Left lobe of liver (tissue), 2 donors: Measurements from ENCODE around the gene MADD. TPM values are rescaled to one million over a fixed set of nuclear protein-coding genes. Genes with fewer than 3 reads are reported as not detected.
"Not testable (repeated sequence)": the region's sequence is repeated elsewhere in the genome, so short reads cannot be mapped to it uniquely, and the experiment has no call there.

Experiments used
- ATAC-seq: fragments of 200-7000 bp; cut with Tn5 transposase; one replicate; pipeline ENCODE4 v1.9.1; 2020; ENCODE audit warnings: mild to moderate bottlenecking, moderate library complexity
- DNase-seq: peaks from one replicate; pipeline ENCODE4 v3.0.0-alpha.2; 2020; ENCODE audit warnings: low spot score
- total RNA-seq: library from RNA; stranded (reverse); gene quantifications from one replicate; pipeline ENCODE4 v1.2.1, GENCODE V29; 2021
- donor health status: DM: no; HTN: no; CAD: no; lungs with moderate emphysema.
- donor health status: DM: no; HTN: yes; CAD: no.

The MADD gene
- total RNA-seq, 1 donor from 2014 or later: 24.4 TPM

DNA sequence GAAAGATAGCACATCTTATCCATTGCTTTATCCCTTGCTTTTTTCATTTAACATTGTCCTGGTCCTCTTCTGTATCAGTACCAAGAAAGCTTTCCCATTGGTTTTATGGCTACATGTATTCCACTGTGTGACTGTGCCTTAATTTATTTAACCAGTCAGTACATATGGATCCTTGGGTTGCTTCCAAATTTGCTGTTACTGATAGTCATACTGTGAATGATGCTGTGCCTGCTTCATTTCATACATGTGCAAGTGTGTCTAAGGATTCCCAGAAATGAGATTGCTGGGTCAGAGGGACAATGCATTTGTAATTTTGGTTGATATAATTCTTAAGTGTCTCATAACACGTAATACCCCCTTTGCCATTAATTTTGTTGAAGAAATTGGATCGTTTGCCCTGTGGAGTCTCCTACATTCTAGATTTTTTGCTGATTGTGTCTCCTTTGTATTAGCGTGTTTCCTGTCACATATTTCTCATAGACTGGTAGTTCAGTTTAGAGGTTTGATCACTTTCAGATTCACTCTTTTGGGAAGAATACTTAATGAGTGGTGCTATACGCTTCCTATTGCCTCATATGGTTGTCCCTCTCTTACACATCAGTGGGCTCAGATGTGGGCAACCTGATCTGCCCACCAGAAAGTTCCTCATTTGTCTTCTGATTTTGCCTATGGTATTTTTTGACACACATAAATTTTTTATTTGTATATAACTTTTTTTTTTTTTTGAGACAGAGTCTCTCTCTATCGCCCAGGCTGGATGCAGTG is 47.3 kb downstream of the MADD start:
- ATAC-seq (no peak), DNase-seq (no peak)

DNA sequence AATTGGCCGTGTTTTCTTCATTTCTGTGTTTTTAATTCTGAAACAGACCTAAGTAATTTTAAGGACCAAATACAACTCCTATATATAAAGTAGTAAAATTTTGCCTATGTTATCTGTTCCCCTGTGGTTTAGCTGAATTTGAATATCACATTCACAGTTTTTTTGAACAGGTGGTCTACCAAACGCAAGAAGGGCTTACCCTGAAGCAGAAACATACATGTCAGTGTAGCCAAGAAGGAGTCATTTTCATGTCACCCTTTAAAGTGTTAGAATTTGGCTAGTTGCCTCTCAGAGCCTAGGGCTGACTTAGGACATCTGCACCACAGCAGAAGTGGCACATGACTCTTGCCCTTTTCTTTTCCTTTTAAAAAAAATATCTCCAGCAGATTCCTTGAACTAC is 48.2 kb downstream of the MADD start:
- DNase-seq (no peak), ATAC-seq (no peak)

DNA sequence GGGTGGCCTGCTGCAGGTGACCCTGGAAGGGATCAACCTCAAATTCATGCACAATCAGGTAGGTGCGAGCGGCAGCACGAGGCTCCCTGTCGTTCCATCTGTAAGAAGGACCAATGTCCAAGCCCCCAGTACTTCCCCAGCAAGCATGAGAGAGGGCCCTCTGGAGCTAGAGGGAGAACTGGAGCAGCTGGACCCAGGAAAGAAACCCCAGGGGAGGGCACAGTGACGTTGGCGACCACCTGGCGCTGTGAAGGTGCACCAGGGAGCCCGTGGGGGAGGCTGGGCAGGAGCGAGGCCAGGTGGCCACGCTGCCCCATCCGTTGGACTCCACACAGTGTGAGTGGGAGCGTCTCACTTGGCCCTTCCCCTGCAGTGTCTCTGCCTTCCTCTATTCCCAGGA is 54.6 kb downstream of the MADD start:
- no peak for ATAC-seq
- DNase-seq: no peak

DNA sequence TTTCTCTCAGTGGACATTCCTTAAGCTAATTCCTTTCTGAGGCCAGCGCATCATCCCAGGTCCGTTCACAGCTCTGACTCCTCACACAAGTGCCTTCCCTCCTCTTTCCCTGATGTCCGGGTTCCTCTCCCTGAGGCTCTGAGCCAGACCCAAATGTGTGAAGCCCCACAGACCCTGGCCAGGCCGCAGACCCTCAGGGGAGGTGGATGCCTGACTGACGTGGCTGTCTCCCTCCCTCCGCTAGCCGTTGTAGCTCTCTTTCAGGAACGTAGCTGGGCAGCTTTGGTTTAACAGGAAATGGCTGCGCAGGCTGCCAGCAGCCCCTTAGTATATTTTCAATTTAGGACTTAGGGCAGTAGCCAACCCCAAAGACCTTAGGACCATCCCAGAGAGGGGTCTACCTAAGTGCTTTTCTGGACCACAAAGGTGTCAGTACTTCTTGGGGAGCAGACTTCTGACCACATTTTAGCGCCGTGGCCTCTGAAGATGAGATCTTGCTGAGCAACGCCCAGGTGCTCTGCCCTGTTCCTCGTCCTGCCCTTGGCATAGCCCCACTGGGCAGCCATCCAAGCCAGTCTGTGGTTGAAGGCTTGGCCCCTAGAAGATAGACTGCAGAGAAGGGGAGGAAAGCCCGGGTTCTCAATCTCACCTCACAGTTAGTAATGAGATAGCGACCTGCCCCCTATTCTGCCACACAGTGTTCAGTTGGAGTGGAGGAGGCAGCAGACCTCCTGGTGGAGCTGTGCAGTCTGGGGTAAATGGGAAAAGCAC is 55.5 kb downstream of the MADD start:
- no peak for ATAC-seq
- no peak for DNase-seq

DNA sequence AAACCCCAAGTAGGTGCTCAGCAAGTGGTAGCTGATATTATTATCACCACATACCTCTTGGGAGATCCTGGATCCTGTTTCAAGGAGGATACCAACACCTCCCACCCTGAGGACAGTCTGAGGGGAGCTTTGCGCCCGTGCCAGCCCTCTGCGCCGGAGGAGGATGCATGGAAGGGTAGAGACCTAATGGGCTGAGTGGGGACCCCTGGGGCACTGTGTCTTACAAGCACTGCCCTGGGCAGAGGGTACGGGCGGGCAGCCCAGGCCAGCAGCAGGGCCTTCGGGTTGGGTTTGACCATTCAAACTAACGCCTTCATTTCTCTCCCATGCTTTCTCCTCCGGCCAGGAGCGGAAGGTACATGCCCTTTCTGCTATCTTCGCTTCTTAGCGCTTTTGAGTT is 56.3 kb downstream of the MADD start:
- no peak for ATAC-seq
- DNase-seq: no peak

DNA sequence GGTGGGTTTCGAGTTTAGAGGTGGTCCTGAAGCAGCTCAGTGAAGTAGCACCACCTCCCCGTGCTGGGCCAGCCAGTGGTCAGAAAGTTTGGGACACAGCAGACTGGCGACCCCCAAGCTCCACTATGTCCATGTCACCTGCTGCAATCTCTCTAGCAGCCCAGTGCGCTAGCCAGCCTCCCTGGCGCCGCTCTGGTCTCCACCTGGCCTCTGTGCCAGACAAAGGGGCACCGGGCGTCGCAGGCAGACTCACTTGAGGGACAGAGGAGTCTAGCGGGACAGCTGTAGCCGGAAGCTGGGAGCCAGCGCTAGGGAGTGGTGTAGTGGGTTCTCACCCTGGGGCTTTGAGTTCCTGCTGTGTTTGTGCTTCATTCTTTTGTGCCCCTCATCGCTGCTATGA is 57.1 kb downstream of the MADD start:
- ATAC-seq (no peak), DNase-seq (no peak)

DNA sequence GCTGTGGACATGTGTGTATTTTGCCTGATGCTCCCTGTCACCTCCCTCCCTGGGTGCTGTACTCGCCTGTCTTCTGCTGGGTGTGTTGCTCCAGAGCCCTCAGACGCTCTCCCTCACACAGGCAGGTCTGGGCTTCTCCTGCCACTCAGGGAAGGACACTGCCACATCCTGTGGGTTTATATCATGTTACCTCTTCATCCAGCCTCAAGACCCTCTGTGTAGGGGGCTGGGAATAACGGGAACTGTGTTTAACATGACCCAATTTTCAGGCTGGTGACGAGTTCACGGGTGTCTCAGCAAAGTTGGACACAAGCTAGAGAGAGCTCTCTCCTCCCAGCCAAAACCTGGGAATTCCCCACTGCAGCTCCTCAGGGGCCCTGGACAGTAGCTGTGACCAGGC is 58.0 kb downstream of the MADD start:
- DNase-seq: no peak
- no peak for ATAC-seq

DNA sequence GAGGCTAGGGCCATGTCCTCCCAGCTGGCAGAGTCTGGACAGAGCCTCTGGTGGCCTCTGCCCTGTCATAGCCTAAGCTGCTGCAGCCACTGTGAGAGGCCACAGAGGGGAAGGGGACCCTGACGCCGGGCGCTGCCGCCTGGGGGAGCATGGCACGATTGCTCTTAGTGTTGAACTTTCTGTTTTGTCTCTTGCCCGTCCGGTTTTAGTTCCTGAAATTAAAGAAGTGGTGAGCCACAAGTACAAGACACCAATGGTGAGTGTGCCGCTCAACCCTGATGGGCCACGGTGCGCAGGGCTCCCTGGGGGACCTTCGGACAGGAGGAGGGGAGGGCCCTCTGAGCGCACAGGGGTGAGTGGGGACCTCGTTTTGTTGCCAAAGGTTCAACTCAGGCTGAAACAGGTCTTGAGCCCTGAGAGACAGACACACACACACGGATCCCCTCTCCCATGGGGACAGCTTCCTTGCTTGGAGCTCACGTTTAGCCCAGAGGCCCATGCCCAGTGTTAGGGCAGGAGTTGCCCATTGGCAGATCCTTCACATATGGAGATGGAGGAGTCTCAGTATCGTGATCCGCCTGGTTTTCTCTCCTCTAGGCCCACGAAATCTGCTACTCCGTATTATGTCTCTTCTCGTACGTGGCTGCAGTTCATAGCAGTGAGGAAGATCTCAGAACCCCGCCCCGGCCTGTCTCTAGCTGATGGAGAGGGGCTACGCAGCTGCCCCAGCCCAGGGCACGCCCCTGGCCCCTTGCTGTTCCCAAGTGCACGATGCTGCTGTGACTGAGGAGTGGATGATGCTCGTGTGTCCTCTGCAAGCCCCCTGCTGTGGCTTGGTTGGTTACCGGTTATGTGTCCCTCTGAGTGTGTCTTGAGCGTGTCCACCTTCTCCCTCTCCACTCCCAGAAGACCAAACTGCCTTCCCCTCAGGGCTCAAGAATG is 58.8 kb downstream of the MADD start:
- DNase-seq (no peak), ATAC-seq (no peak)

DNA sequence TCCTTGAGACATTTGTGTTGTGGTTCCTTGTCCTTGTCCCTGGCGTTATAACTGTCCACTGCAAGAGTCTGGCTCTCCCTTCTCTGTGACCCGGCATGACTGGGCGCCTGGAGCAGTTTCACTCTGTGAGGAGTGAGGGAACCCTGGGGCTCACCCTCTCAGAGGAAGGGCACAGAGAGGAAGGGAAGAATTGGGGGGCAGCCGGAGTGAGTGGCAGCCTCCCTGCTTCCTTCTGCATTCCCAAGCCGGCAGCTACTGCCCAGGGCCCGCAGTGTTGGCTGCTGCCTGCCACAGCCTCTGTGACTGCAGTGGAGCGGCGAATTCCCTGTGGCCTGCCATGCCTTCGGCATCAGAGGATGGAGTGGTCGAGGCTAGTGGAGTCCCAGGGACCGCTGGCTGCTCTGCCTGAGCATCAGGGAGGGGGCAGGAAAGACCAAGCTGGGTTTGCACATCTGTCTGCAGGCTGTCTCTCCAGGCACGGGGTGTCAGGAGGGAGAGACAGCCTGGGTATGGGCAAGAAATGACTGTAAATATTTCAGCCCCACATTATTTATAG is 59.6 kb downstream of the MADD start:
- no peak for ATAC-seq
- DNase-seq: no peak

DNA sequence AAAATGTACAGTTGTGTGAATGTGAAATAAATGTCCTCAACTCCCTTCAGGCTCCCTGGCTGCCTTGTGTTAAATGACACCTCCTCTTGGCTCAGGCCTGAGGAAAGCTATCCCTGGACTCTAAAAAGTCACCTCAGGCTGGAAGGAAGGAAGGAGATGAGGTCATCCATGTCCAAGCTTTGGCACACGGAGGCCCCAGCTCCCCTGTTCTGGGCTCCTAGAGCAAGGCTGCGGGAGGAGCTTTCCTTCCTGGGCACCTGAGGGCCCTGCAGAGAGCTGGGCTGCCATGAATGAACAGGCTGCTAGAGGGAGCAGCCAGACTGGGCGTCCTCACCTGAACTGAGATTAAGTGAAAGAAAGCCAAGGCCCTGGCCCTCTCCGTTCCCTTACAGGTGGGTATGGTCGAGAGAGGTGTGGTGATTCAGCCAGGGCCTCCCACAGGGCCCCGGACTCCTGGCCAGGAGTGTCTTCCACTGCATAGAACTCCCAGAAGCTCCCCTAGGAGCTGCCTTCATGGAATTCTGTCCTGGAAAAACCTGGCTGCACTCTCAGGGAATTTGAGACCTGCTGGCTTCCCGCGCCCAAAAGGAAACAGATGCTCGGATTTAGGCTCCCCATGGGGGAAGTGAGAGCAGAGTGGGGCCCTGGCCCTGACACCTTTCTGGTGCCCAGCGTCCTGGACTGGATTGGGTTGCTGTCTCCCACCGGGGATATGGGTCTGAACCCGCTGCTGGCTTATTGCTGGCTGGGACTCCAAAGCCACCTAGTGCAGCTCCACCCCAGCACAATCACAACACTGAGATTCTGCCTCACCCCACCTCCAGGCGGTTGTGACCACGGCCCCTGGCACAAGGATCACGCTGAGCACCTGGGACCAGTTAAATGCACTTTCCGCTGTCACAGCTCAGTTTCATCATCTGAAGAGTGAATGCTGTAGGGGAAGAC is 60.3 kb downstream of the MADD start:
- peak; percentile 21 for ATAC-seq
- DNase-seq: no peak

DNA sequence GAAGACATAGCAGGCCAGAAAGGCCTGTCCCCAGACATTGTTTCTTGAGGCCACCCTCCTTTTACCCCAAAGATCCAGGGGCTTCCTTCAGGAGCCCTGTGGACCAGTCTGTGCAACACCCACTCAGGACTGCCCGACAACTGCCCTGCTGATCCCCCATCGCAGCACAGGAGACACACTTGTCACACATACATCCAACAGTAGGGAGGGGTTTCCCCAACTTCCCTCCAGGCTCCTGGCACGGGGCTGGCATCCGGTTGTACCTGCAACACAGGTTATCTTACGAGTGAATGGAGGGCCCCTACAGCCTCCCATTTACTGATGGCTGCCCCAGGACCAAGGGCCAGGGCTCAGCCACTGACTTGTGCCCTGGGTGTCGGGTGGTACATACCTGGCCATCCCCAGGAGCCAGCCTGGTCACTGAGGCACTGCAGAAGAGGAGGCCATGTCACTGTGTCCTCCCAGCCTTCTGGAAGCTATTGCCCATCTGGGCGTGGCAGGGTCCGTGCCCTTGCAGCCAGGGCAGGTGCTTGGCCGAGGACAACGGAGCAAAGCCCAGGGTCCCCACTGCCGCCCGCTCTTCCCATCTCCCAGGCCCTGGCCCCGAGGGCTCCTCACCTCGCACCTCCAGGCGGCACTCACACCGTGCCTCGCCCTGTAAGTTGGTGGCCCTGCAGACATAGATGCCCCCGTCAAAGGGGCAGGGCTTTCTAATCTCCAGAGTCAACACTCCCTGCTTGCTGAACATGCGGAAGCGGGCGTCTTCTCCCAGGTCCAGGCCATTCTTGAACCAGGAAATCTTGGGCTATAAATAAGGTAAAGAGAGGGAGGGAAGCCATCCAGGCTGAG is 61.7 kb downstream of the MADD start:
- no peak for ATAC-seq
- no peak for DNase-seq

DNA sequence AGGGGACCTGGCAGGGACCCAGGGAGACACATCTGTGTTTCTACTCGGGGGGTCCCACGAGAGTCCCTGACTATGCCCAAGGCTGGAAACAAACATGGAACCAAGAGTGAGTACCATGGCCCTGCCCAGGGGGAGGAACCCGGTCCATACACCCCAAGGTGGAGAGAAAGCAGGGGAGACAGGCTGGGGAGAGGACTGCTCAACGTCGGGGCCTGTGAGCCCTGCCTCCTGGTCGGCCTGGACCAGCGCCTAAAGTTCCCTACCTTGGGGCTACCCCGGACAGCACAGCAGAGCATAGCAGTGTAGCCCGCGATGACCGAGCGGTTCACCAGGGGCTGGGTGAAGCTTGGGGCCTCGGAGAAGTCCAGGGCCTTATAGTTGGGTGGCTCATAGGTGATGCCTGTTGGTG is 62.4 kb downstream of the MADD start:
- ATAC-seq (no peak), DNase-seq (no peak)

DNA sequence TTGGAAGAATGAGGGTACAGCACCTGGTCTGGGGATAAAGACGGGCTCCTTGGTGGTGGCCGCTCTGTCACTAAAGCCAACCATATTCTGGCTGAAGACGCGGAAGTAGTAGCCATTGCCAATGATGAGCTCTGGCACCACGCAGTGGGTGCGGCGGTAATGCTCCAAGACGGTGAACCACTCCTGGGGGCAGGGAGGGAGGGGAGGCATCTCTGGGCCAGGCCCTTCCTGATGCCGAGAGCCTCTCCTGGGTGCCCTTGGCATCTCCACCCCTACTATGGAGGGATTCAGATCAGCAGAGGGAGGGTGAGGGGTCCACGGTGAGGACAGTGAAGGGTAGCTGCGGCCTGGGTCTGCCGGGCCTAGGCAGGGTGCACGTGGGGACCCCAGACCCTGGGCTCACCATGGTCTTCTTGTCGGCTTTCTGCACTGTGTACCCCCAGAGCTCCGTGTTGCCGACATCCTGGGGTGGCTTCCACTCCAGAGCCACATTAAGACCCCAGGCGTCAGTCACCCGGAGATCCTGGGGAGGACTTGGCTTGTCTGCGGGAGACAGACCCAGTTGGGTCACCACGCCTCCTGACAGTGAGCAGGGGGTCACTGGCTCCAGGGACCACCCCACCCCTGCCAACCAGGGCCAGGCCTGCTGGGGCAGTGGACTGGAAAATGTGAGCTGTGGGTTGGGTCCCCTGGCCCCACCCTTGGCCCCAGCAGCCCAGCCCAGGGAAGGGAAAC is 63.0 kb downstream of the MADD start:
- DNase-seq (no peak), ATAC-seq (no peak)

DNA sequence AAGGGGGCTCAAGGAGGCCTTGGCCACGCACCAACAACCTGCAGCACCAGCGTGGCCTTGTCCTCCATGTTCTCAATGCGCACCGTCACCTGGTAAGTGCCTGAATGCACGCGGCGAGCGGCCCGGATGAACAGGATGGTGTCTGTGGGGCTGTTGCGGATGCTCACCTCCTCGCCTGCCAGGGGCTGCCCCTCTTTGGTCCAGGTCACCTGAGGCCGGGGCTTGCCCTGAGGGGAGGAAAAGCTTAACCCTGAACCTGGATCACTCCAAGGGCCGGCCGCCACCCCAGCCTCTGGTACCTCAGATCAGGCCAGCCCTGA is 63.6 kb downstream of the MADD start:
- ATAC-seq: no peak
- no peak for DNase-seq

DNA sequence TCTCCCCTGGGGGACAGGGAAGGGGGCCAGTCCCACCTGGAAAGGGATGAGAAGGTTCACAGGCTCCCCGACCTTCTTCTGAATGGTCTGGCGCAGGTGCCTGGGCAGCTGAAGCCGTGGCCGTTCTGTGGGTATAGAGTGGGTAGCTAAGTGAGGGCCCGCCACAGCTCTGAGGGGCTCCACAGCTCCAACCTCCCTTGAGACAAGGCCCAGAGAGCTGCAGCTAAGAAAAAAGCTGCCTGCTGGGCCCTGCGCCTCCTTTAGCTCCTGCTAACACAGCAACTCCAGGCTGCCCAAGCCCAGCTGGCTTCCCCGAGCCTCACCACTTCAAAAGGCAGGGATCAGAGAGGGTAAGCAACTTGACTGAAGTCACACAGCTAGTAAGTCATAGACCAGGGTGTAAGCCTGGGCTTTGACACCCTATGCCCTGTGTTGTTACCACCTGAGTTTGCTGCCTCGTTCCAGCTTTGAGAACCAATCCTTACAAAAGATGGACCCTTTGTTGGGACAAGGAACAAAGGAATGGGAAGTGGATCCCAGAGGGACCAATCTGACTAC is 64.0 kb downstream of the MADD start:
- DNase-seq: no peak
- ATAC-seq: no peak

DNA sequence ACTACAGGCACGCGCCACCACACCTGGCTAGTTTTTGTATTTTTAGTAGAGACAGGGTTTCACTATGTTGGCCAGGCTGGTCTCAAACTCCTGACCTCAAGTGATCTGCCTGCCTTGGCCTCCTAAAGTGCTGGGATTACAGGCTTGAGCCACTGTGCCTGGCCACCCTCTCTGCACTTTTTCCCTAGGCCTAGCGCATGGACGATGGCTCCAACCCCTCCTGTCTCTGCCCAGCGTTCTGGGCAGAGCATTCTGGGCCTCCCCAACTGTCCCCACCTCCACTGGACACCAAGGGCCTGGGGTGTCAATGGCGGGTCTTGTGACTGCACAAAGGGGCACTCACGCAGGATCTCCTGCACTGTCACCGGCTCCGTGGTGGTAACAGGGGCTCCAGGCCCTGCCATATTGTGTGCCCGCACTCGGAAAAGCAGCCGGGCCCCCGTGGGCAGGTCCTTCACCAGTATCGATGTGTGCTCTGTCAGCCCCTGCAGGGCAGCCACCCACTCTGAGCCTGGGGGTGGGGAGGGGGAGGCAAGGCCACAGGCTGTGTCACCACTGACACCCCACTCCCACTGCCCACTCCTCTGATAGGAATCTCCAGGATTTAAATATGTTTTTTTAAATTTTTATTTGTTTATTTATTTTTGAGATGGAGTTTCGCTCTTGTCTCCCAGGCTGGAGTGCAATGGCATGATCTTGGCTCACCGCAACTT is 64.9 kb downstream of the MADD start:
- not testable (repeated sequence) for ATAC-seq, DNase-seq

DNA sequence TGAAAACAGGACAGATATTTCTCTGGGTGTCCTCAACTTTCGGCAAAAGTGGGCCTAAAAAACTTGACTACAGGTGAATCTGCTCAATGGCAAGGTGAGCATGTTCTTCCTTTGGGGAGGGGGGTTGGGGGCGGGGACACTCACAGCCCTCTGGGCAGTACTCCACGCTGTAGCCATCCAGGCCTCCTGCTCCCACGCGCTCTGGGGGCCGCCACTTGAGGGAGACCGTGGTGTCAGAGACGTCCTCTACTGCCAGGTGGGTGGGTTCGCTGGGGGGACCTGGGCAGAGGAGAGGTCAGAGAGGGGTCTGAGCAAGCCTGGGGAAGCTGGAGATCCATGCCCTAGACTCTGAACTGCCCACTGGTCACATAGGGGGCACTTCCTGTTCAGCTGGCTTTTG is 65.8 kb downstream of the MADD start:
- no peak for DNase-seq
- no peak for ATAC-seq

DNA sequence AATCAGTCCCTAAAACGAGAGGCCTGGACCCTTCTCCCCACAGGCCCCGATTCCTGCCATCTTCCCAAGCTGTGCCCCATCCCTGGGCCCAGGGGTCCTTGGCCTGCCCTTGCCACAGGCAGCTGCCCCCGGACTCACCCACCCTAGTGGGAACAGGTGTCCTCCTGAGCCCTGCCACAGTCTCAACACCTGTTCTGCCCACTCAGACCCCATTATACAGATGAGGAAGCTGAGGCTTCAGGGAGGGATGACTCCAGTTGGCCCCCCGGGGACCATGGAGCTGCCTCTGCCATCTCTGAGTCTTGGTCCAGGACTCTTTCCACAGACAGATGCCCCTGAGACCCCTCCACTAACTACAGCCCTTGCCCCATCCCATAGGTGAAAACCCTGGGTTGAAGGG is 66.7 kb downstream of the MADD start:
- DNase-seq: no peak
- ATAC-seq: no peak
